Testis (tissue), 3 donors: ENCODE data around the gene GPI. TPM values are rescaled to one million over a fixed set of nuclear protein-coding genes. Genes with fewer than 3 reads are reported as not detected.

ENCODE experiments used
- DNase-seq: peaks from one replicate; pipeline ENCODE4 v3.0.0-alpha.2; 2019
- H3K27ac ChIP-seq, 2 donors: fragments of 200-600 bp; sonication (generic); one replicate each; pipeline ENCODE4 v1.5.1; 2019
- H3K27me3 ChIP-seq: fragments of 200-600 bp; sonication (generic); one replicate; pipeline ENCODE4 v1.5.1; 2019
- H3K36me3 ChIP-seq: fragments of 200-600 bp; sonication (generic); one replicate; pipeline ENCODE4 v1.5.1; 2017; ENCODE audit warnings: low read depth; ENCODE audit errors: missing control alignments
- H3K4me1 ChIP-seq: fragments of 200-600 bp; sonication (generic); one replicate; pipeline ENCODE4 v1.5.1; 2019
- H3K4me3 ChIP-seq, 2 donors: fragments of 200-600 bp; sonication (generic); one replicate each; pipeline ENCODE4 v1.5.1; 2017 to 2019
- H3K9me3 ChIP-seq: fragments of 200-600 bp; sonication (generic); one replicate; pipeline ENCODE4 v1.5.1; 2017
- CTCF ChIP-seq, 3 experiments: fragments of 450-650 bp in 2 of 3; fragments of 200-600 bp in 1 of 3; sonication (generic) in 1 of 3; IDR thresholded peaks; one replicate each; pipeline ENCODE4 v1.5.1; 2016 to 2019; ENCODE audit warnings: antibody characterized with exemption in 3 of 3, mild to moderate bottlenecking in 2 of 3, moderate library complexity in 1 of 3
- POLR2A ChIP-seq: fragments of 450-650 bp; IDR thresholded peaks from one replicate; pipeline ENCODE4 v1.6.1; 2017; ENCODE audit warnings: antibody characterized with exemption, mild to moderate bottlenecking, moderate library complexity
- WGBS, 2 donors: methylation state at CpG; one replicate each; pipeline ENCODE4 v1.1.5; 2018; 5-methylcytosine and 5-hydroxymethylcytosine counted together
- intact Hi-C: fragments of 100-400 bp; cut with DNase I; formaldehyde crosslinking; loops from one replicate; pipeline ENCODE4 v1.15.1; 2023; ENCODE audit warnings: low total_unique reads
- polyA plus RNA-seq: library from polyadenylated mRNA; stranded (reverse); fragments of 350-450 nt; fragmentation: Illumina TruSeq; extraction: RNeasy Lipid Tissue Mini Kit (QIAGEN cat#74804); gene quantifications from one replicate; pipeline ENCODE4 v1.2.3, GENCODE V29; 2014; ENCODE audit warnings: low read depth, low replicate concordance; ENCODE audit not compliant: insufficient read depth
- total RNA-seq, 2 donors: library from RNA; depleted of rRNA; stranded (reverse); fragments of >200 nt; gene quantifications; one replicate each; pipeline ENCODE4 v1.2.3, GENCODE V29; 2016

GPI gene
- total and polyA plus RNA-seq, 3 donors from 2014 or later, result 109 to 198 (median 198) TPM

DNA sequence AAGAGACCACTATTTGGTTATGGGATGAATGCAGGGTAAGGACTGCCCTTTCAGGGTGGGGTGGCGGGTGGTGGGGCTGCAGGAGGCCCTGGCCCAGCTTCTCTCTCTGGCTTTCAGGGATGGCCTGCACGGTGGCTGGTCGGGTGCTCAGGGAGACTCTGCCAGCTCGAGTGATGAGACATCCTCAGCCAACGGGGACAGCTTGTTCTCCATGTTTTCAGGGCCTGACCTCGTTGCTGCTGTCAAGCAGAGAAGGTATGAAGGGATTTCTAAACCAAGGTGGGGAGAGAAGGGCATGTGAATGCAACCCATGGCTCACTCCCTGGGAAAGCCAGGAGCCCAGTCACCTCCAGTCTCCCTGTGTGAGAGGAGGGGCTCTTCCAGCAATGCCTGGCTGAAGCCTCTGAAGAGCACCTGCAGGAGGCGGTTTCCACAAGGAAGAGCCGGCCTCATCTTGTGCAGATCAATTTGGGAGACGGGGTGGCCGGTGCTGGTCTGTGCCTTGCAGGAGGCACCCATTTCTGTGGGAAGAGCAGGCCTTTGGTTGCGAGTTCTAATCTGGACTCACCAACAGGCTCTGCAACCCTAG lies 16.0 kb upstream of the GPI start:
- Histone ChIP-seq H3K27ac (no peak overlapping the region), H3K9me3 (no peaks in the 10 kb centered on the region), H3K4me1 (no peaks in the 10 kb centered on the region), H3K27me3 (no peaks in the 10 kb centered on the region), H3K36me3 (no peaks in the 10 kb centered on the region), H3K4me3 (no peak overlapping the region)
- no peak for TF ChIP-seq CTCF (IDR thresholded peaks at IDR 0.05)
- no peak for TF ChIP-seq POLR2A
- intact Hi-C loops, result no loop called here
- 93 to 96% methylated on average over 11 of the region's 11 CpGs for WGBS, 2 donors
- no peak for DNase-seq

- no peaks in the 10 kb centered on the region for H3K36me3 ChIP-seq
- no peak for DNase-seq
- WGBS, 2 donors, result 85 to 87% methylated on average over 7 of the region's 7 CpGs
These were observed 14.8 kb upstream of the GPI start for GRCh38 chr19:34350161-34350561.

DNA sequence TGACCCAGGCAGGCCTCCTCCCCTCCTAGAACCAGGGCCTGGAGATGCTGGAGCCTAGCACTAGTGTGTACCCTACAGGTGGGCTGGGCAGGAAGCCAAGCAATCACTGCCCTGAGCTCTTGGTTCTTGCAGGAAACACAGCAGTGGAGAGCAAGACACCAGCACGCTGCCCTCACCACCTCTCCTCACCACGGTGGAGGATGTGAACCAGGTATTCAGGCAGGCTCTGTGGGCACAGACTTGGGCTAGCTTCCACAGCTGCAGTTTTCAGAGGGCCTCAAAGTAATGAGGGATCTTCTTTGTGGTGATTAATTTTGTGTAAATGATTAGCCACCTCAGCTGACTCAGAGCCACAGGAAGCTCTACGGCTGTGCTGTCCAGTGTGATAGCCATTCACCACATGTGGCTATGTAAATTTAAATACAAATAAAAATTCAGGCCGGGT lies 13.6 kb upstream of the GPI start:
- WGBS, 2 donors, result 94 to 95% methylated on average over 2 to 4 of the region's 4 CpGs

More at GRCh38 chr19:34350161-34350561, 14.8 kb upstream of the GPI start:
- no peak overlapping the region for H3K27ac ChIP-seq
- no peaks in the 10 kb centered on the region for H3K9me3 ChIP-seq
- TF ChIP-seq POLR2A, result no peak
- TF ChIP-seq CTCF (IDR thresholded peaks at IDR 0.05), result no peak
- H3K4me1 ChIP-seq, result no peaks in the 10 kb centered on the region
- no peak overlapping the region for H3K4me3 ChIP-seq
- no peaks in the 10 kb centered on the region for H3K27me3 ChIP-seq
- intact Hi-C loops, result no loop called here

DNA sequence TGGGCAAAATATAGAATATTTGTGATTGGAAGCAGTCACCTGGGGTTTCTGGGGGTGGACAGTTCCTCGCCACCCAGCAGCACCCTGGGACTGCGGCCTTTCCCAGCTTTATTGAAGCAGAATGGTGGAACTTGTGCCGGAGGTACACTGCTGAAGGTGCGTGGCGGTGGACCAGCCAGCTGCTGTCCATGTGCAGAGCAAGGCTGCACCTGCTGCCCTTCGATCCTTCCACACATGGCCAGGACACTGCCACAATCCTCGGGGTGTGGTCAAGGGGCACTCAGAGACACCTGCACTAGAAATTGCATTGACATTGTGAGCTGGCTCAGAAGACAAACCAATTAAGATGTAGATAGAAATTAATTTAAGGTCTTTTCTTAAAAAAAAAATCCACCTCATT lies 11.4 kb upstream of the GPI start:
- no peaks in the 10 kb centered on the region for H3K36me3 ChIP-seq
- H3K27me3 ChIP-seq, result no peaks in the 10 kb centered on the region
- no peaks in the 10 kb centered on the region for H3K9me3 ChIP-seq
- H3K27ac ChIP-seq, result no peak overlapping the region
- WGBS, 2 donors, result 94 to 96% methylated on average over 7 of the region's 7 CpGs
- intact Hi-C loops, result no loop called here
- H3K4me1 ChIP-seq, result peaks cover 4% of the 10 kb centered on the region
- H3K4me3 ChIP-seq, result no peak overlapping the region
- no peak for TF ChIP-seq POLR2A
- TF ChIP-seq CTCF (IDR thresholded peaks at IDR 0.05), result no peak
- DNase-seq, result no peak

More for the DNA sequence above, 13.6 kb upstream of the GPI start:
- DNase-seq, result no peak
- TF ChIP-seq CTCF (IDR thresholded peaks at IDR 0.05) (no peak), POLR2A (no peak)
- Histone ChIP-seq H3K4me1 (no peaks in the 10 kb centered on the region), H3K4me3 (no peak overlapping the region), H3K27ac (no peak overlapping the region), H3K9me3 (no peaks in the 10 kb centered on the region), H3K36me3 (no peaks in the 10 kb centered on the region), H3K27me3 (no peaks in the 10 kb centered on the region)
- intact Hi-C loops, result no loop called here

- DNase-seq, result no peak
- no peaks in the 10 kb centered on the region for H3K9me3 ChIP-seq
- no peaks in the 10 kb centered on the region for H3K27me3 ChIP-seq
- intact Hi-C loops, result no loop called here
- 89 to 94% methylated on average over 8 of the region's 8 CpGs for WGBS, 2 donors
- H3K4me1 ChIP-seq, result peaks cover 8% of the 10 kb centered on the region
- no peak overlapping the region for H3K4me3 ChIP-seq
- no peaks in the 10 kb centered on the region for H3K36me3 ChIP-seq
- TF ChIP-seq CTCF (IDR thresholded peaks at IDR 0.05) (no peak), POLR2A (no peak)
- no peak overlapping the region for H3K27ac ChIP-seq
These were observed 9.8 kb upstream of the GPI start for GRCh38 chr19:34355201-34355600.
